ENCODE results near the gene IGIP. TPM values are rescaled to one million over a fixed set of nuclear protein-coding genes. Genes with fewer than 3 reads are reported as not detected.
A peak's percentile ranks its signal among the peaks of the same experiment; 100 is the strongest.

IGIP gene
- total RNA-seq, 1 donor from 2014 or later, result 10.1 TPM

- intact Hi-C loops (cut with DNase I), result loop anchor here (2.0 kb wide), 1 partner anchor 33 kb away; no protein-coding TSS in a partner anchor
- no peak for DNase-seq (ENCODE audit: missing footprints)
- no peak for ATAC-seq
Observed at GRCh38 chr5:140109759-140110645, 15.7 kb upstream of the IGIP start.

GRCh38 chr5:140110646-140110957, 15.1 kb upstream of the IGIP start:
- intact Hi-C loops (cut with DNase I), result no loop called here
- DNase-seq (ENCODE audit: missing footprints), result no peak

DNA sequence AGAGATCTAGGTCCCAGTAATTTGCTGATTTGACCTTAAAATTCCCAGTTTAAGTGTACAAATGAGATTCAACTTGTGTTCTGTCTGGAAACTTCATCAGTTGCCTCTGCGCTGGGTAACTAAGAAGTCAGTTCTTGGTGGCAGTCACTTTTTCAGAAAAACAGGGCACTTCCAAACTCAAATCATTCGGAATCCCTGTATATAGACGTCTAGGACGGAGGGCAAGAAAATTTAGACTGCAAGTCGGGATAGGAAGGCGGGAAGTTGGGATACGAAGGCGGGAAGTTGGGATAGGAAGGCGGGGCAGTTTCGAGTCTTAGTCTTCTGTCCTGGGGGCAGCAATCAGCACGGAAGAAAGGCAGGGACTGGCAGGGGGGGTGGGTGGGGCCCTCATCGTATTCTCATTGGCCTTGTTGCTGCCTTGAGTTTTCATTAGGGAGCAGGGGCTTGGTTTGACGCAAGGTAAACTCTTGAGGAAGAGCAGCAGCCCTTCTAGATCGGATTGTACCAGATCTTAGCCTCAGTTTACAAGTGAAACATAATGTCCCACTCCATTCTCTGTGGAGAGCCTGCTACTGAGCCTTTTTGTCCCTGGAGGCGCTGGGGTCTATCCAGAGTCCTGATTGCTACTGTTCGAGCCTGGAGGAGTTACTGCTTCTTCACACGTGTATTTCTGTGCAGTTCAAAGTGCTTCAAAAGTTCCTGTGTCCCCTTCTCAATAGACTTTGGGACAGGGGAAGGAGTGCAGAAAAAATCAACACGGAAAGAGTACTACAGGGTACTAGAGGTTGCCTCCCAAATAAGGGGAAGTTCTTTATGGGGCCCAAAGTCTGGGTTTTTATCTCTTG, 14.5 kb upstream of the IGIP start:
- no peak for ATAC-seq
- no peak for DNase-seq (ENCODE audit: missing footprints)
- intact Hi-C loops (cut with DNase I), result no loop called here

More at GRCh38 chr5:140110646-140110957, 15.1 kb upstream of the IGIP start:
- no peak for ATAC-seq

DNA sequence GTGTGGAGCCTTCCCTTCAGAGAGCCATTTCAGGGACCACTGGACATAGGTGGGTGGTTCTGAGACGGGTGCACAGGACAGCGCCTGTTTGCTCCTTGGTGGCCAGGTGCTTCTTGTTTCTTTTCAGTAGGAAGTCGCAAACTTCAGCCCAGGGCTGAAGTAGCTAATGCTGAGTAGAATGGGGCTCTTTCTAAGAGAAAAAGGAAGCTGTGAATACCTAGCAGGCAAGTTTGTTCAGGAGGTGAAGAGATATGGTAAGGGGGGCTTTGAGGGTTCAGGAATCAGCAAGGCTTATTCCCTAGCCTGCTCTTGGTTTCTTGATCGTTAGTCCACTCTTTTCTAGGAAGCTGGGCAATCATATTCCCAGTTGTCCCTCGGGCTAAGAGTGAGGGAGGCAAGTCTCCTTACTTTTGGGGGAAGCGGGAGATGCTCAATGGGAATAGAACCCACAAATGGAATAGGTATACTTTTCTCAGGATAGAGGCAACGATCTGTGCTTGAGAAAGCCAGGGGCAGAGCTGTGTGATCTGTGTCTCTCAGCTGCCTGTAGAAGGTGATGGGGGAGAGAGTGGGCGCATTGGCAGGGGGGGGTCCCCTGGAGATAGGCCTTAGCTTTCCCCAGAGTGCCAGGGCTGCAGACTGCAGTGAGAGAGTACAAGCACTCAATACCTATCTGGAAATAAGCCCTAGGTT, 13.7 kb upstream of the IGIP start:
- no peak for ATAC-seq
- intact Hi-C loops (cut with DNase I), result no loop called here
- DNase-seq (ENCODE audit: missing footprints), result no peak

GRCh38 chr5:140112685-140113179, 13.0 kb upstream of the IGIP start:
- DNase-seq (ENCODE audit: missing footprints) (no peak), ATAC-seq (no peak)
- intact Hi-C loops (cut with DNase I), result no loop called here

- ATAC-seq, result peak; percentile 6
- peak; percentile 60 for DNase-seq (ENCODE audit: missing footprints)
- intact Hi-C loops (cut with DNase I), result no loop called here
Observed at GRCh38 chr5:140113180-140113698, 12.5 kb upstream of the IGIP start.

DNA sequence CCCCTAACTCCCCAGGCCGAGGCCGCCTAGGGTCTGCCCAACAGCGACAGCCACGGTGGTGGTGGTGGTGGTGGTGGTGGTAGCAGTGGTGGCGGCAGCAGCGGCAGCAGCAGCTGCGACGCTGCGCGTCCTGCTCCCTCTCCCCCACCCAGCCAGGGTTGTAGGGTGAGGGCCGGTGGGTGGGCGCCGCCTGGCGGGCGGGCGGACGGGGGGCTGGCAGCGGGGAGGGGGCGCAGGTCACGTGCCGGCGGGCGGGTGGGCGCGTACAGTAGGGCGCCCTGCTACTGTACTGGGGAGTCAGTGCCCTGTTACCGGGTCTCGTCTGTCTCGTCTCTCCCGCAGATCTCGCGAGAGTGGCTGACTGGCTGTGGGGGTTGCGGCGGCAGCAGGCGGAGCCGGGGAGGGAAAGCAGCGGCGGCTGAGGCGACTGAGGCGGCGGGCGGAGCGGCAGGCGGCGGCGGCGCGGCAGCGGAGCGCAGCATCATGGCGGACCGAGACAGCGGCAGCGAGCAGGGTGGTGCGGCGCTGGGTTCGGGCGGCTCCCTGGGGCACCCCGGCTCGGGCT, 12.0 kb upstream of the IGIP start, which contains the start of gene PURA:
Gene PURA (plus strand): TSS at position 411 of the 565 bp plus-strand sequence. CDS start 73 bp downstream, at position 484.
- DNase-seq (ENCODE audit: missing footprints) (peak; percentile 98), ATAC-seq (peak; percentile 95)
- intact Hi-C loops (cut with DNase I), result loop anchor here (1.0 kb wide), 1 partner anchor 32 kb away; no protein-coding TSS in a partner anchor

DNA sequence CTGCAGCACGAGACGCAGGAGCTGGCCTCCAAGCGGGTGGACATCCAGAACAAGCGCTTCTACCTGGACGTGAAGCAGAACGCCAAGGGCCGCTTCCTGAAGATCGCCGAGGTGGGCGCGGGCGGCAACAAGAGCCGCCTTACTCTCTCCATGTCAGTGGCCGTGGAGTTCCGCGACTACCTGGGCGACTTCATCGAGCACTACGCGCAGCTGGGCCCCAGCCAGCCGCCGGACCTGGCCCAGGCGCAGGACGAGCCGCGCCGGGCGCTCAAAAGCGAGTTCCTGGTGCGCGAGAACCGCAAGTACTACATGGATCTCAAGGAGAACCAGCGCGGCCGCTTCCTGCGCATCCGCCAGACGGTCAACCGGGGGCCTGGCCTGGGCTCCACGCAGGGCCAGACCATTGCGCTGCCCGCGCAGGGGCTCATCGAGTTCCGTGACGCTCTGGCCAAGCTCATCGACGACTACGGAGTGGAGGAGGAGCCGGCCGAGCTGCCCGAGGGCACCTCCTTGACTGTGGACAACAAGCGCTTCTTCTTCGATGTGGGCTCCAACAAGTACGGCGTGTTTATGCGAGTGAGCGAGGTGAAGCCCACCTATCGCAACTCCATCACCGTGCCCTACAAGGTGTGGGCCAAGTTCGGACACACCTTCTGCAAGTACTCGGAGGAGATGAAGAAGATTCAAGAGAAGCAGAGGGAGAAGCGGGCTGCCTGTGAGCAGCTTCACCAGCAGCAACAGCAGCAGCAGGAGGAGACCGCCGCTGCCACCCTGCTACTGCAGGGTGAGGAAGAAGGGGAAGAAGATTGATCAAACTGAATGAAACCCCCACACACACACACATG, 11.2 kb upstream of the IGIP start:
- DNase-seq (ENCODE audit: missing footprints) (peak; percentile 91), ATAC-seq (peak; percentile 61)
- intact Hi-C loops (cut with DNase I), result loop anchor here (1.0 kb wide), 1 partner anchor 31 kb away; no protein-coding TSS in a partner anchor

DNA sequence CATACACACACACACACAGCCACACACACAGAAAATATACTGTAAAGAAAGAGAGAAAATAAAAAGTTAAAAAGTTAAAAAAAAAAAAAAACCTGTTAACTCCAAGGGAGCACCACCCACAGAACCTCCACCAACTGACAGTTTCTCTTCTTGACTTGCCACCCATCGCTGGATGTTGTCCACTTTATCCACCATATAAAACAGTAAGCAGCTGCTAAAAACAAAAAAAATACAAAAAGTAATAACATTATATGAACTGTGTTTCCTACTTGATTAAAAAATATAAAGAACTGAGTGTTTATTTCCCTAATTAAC, 10.6 kb upstream of the IGIP start:
- DNase-seq (ENCODE audit: missing footprints) (no peak), ATAC-seq (no peak)
- intact Hi-C loops (cut with DNase I), result no loop called here

GRCh38 chr5:140116716-140117115, 9.0 kb upstream of the IGIP start:
- DNase-seq (ENCODE audit: missing footprints) (no peak), ATAC-seq (no peak)
- intact Hi-C loops (cut with DNase I), result no loop called here

GRCh38 chr5:140117523-140117922, 8.2 kb upstream of the IGIP start:
- ATAC-seq (no peak), DNase-seq (ENCODE audit: missing footprints) (no peak)
- intact Hi-C loops (cut with DNase I), result no loop called here

- ATAC-seq (no peak), DNase-seq (ENCODE audit: missing footprints) (no peak)
- intact Hi-C loops (cut with DNase I), result no loop called here
Observed at GRCh38 chr5:140118302-140118936, 7.3 kb upstream of the IGIP start.

DNA sequence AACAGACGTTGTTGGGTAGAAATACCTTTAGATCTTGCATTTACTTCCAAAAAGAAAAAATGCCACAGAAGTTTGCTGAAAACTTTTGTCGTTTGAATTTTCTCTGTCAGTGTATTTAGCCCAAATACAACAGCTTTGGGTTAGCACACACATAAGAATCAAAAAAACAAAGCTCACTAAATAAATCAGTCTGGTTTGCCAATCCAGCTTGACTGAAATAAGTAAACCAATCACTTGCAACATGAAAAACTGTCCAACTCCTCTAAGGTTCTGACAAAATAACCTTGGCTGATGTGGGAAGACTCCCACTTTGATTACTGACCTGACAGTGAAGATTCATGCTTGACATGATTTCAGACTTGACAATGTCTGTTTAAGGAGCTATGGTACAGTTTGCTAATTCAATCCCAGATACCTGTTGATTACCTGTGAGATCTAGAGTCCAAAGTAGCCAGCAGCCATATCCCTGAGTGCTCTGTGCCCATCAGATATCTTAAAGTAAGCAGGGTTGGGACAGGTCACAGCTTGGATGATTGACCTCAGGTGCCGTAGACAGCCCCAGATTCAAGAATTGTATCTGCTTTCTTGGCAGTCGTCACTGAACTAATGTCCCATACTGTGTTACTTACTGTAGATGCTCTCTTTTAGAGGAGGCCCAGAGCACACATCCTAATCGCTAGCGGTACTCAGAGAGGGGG, 727 bp downstream of the IGIP start:
- intact Hi-C loops (cut with DNase I), result no loop called here
- no peak for ATAC-seq
- DNase-seq (ENCODE audit: missing footprints), result no peak

DNA sequence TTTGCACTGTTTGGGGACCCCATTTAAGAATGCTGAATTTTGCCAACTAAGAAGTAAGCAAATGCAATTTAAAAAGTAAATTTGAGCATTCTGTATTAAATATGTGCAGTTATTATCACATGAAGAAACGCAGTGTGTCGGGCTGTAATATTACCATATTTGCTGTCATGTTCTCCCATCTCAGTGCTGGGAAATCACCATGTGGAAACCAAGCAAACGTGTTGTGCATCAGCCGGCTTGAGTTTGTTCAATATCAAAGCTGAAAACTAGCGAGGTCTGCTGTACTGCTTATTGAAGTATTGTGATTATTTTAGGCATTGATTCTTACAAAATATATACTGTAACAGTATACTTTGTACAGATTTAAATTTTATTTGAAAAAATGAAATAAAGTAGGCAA, 2.6 kb downstream of the IGIP start:
- intact Hi-C loops (cut with DNase I), result no loop called here
- ATAC-seq (no peak), DNase-seq (ENCODE audit: missing footprints) (no peak)

- intact Hi-C loops (cut with DNase I), result no loop called here
- ATAC-seq (no peak), DNase-seq (ENCODE audit: missing footprints) (no peak)
Observed at GRCh38 chr5:140130949-140131733, 5.4 kb downstream of the IGIP start.

- DNase-seq (ENCODE audit: missing footprints) (no peak), ATAC-seq (peak; percentile 30)
- intact Hi-C loops (cut with DNase I), result no loop called here
Observed at GRCh38 chr5:140131967-140132409, 6.3 kb downstream of the IGIP start.
